Fibroblast of the aortic adventitia (primary cell): Measurements from ENCODE around the gene LCLAT1. TPM values are rescaled to one million over a fixed set of nuclear protein-coding genes. Genes with fewer than 3 reads are reported as not detected.
"Not testable (repeated sequence)": the region's sequence is repeated elsewhere in the genome, so short reads cannot be mapped to it uniquely, and the experiment has no call there.

Experiments used
- DNase-seq: peaks from one replicate; pipeline ENCODE4 v3.0.0-alpha.2; 2010; ENCODE audit warnings: low read depth
- H3K4me3 ChIP-seq: 2 replicates; pipeline ENCODE4 v1.5.1; 2011; ENCODE audit warnings: low read depth, mild to moderate bottlenecking, control low read depth, low read length, moderate library complexity
- CTCF ChIP-seq: IDR thresholded peaks from 2 replicates; pipeline ENCODE4 v1.5.1; 2011; ENCODE audit warnings: mild to moderate bottlenecking, low read length, control low read depth, inconsistent platforms; ENCODE audit not compliant: insufficient read depth
- total RNA-seq: library from RNA; depleted of rRNA; stranded (reverse); fragments of >200 nt; gene quantifications from 2 replicates; pipeline ENCODE4 v1.2.3, GENCODE V29; 2012; ENCODE audit warnings: low replicate concordance

LCLAT1 gene
- total RNA-seq, 1 donor, result 21.5 TPM

GRCh38 chr2:30462131-30462857, 15.2 kb downstream of the LCLAT1 start:
- DNase-seq, result no peak
- H3K4me3 ChIP-seq, result no peak overlapping the region
- no peak for TF ChIP-seq CTCF

- TF ChIP-seq CTCF, result no peak
- DNase-seq, result no peak
- no peak overlapping the region for H3K4me3 ChIP-seq
Observed at GRCh38 chr2:30463535-30463934, 16.5 kb downstream of the LCLAT1 start.

- TF ChIP-seq CTCF, result no peak
- no peak for DNase-seq
- no peak overlapping the region for H3K4me3 ChIP-seq
Observed at GRCh38 chr2:30464544-30465170, 17.6 kb downstream of the LCLAT1 start.

GRCh38 chr2:30465171-30465545, 18.1 kb downstream of the LCLAT1 start:
- H3K4me3 ChIP-seq, result no peak overlapping the region
- no peak for TF ChIP-seq CTCF
- DNase-seq, result no peak

GRCh38 chr2:30466216-30466615, 19.2 kb downstream of the LCLAT1 start:
- no peak overlapping the region for H3K4me3 ChIP-seq
- DNase-seq, result no peak
- no peak for TF ChIP-seq CTCF

- H3K4me3 ChIP-seq, DNase-seq: not testable (repeated sequence)
Observed at GRCh38 chr2:30467062-30467826, 20.2 kb downstream of the LCLAT1 start.

GRCh38 chr2:30470426-30470825, 23.4 kb downstream of the LCLAT1 start:
- no peak for TF ChIP-seq CTCF
- no peak for DNase-seq
- H3K4me3 ChIP-seq, result no peak overlapping the region
